GM21723 (cell line): Measurements from ENCODE around the gene WASL.

Experiments used
- ATAC-seq: cut with Tn5 transposase; IDR thresholded peaks from one replicate; pipeline ENCODE4 v1.9.1; 2021; ENCODE audit warnings: mild to moderate bottlenecking, moderate library complexity; ENCODE audit not compliant: unreplicated experiment

Gene WASL

DNA sequence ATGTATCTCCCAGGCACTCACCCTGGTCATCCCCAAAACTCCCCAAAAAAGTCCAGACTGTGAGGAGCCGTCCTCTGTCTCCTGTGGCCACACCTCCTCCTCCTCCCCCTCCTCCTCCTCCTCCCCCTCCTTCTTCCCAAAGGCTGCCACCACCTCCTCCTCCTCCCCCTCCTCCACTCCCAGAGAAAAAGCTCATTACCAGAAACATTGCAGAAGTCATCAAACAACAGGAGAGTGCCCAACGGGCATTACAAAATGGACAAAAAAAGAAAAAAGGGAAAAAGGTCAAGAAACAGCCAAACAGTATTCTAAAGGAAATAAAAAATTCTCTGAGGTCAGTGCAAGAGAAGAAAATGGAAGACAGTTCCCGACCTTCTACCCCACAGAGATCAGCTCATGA lies 86.0 kb downstream of the WASL start:
- no peak for ATAC-seq

DNA sequence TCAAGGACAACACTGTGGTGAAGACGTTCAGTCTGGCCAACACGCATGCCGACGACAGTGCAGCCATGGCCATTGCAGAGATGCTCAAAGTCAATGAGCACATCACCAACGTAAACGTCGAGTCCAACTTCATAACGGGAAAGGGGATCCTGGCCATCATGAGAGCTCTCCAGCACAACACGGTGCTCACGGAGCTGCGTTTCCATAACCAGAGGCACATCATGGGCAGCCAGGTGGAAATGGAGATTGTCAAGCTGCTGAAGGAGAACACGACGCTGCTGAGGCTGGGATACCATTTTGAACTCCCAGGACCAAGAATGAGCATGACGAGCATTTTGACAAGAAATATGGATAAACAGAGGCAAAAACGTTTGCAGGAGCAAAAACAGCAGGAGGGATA lies 86.5 kb downstream of the WASL start:
- no peak for ATAC-seq

DNA sequence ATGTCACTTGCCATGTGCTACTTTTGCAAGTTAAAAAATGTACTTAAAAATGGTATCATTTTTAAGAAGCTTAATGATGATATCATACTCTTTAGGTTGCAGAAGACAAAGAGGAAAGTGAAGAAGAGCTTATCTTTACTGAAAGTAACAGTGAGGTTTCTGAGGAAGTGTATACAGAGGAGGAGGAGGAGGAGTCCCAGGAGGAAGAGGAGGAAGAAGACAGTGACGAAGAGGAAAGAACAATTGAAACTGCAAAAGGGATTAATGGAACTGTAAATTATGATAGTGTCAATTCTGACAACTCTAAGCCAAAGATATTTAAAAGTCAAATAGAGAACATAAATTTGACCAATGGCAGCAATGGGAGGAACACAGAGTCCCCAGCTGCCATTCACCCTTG lies 87.0 kb downstream of the WASL start:
- ATAC-seq, result no peak

- no peak for ATAC-seq
These were observed 88.1 kb downstream of the WASL start for GRCh38 chr7:123660514-123661354.

GRCh38 chr7:123658023-123658422 lies 90.8 kb downstream of the WASL start:
- no peak for ATAC-seq

GRCh38 chr7:123657304-123657685 lies 91.5 kb downstream of the WASL start:
- ATAC-seq, result no peak

DNA sequence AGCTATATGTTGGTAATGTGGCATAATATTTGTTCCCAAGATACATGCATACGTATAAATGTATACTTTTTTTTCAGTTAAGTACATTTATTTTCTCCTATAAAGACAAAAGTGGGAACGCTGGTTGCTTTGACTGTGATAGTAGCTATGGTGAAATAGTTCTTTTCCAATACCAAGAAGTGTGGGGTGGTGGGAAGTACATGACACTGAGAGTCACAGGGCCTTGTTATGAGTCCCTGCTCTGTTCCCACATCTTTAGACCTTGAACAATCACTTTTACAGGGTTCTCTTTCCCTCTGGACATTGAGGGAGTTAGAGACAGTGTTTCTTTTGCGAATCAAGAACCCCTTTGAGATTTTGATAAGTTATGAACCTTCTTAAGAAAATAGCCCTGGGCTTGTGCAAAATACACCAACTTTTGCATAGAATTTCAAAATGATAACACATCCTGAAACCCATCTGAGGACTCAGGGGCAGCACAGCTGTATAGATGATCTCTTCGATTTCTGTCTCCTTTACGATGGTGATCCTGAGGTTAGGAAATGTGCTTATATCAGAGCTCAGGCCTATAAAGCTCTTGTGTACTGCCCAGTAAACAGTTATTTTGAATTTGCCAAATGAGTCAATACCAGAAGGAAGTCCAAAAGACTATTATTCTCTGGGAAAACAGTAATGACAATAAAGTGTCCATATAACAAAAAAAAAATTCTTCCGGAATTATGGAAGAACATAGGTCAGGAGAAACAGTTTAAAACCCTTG lies 92.1 kb downstream of the WASL start:
- no peak for ATAC-seq

- ATAC-seq, result no peak
These were observed 93.2 kb downstream of the WASL start, which contains the start of gene LMOD2 for GRCh38 chr7:123655614-123656013. Gene LMOD2, plus strand, starts transcription at chr7:123655866. Its CDS starts 98 bp downstream, at chr7:123655964.

- no peak for ATAC-seq
These were observed 95.6 kb downstream of the WASL start for GRCh38 chr7:123653162-123653561.

GRCh38 chr7:123652406-123652805 lies 96.4 kb downstream of the WASL start:
- no peak for ATAC-seq

DNA sequence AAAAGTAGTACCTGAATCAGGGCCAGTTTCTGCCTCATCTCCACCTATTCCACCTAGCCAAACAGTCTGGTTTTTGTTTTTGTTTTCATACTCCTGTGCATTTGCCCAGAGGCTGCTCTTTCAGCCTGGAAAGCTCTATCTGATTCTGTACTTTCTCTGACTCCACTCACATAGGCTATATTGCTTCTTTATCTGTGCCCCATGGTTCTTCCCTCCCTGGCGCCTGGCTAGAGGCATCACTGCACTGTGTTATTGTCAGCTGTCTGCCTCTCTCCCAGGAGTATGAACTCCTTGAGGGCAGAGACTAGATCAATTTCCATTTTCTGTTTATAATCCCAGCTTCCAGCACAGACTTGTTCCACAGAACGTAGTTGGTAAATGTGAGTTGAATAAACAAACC lies 98.2 kb downstream of the WASL start:
- no peak for ATAC-seq

DNA sequence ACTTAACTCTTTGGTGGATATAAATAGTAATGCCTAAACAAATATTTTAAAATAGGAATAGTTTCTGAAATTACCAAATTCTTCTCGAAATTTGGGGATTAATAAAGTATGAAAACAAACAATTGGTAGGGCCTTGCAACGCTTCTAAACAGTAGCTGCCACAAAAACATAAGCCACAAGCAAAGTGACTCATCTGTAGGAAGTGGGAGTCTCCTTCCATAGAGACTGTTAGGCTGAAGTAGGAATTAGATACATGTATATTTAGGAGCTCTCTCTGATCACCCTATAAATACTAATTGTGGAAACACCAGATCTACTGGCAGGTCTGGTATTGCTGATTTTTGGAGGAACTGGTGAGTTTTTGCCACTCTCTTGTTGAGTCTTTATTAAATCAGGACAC lies 98.8 kb downstream of the WASL start:
- no peak for ATAC-seq

DNA sequence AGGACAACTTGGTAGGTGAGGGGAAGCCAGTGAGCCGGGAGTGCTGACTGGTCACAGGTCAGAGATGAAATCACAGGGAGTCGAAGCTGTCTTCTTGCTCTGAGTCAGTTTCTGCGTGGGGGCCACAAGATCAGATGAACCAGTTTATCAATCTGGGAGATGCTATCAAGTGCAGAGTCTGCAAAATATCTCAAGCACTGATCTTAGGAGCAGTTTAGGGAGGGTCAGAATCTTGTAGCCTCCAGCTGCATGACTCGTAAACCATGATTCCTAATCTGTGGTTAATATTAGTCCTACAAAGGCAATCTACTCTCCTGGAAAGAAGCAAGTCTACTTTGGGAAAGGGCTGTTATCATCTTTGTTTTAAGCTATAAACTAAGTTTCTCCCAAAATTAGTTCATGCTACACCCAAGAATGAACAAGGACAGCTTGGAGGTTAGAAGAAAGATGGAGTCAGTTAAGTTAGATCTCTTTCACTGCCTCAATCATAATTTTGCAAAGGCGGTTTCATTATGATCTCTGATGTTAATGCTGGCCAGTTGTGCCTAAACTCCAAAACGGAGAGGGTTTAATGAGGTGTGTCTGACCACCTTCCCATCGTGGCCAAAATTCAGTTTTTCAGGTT lies 101.6 kb downstream of the WASL start:
- no peak for ATAC-seq

DNA sequence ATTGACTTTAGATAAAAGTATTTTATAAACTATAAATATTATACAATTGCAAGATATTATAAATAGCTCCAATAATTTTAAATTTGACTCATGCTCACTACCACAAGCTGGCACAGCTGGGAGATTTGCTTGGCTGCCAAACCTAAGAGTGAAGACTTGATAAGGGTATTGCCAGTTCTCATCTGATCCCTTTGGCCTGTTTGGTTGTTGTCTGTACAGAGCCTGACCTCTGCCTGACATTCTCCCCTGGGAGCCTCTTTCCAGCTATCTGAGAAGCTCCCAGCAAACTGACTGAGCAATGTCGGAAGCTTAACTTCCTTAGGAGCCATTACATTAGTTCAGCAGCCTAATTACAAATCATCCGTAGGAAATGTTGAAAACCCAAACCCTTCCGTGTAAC lies 103.3 kb downstream of the WASL start:
- ATAC-seq, result no peak

- no peak for ATAC-seq
These were observed 105.0 kb downstream of the WASL start for GRCh38 chr7:123643495-123644441.

GRCh38 chr7:123641901-123642300 lies 106.9 kb downstream of the WASL start:
- no peak for ATAC-seq

DNA sequence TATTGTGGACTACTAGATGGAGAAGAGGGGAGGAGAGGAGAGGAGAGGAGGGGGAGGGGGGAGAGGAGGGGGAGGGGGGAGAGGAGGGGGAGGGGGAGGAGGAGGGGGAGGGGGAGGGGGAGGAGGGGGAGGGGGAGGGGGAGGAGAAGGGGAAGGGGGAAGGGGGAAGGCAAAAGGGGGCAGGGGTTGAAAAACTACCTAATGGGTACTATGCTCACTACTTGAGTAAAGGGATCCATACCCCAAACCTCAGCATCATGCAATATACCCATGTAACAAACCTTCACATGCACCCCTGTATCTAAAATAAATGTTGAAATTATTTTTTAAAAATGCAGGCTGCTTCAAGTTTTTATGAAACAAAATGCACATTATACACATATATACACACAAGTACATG lies 108.2 kb downstream of the WASL start:
- ATAC-seq, result no peak

DNA sequence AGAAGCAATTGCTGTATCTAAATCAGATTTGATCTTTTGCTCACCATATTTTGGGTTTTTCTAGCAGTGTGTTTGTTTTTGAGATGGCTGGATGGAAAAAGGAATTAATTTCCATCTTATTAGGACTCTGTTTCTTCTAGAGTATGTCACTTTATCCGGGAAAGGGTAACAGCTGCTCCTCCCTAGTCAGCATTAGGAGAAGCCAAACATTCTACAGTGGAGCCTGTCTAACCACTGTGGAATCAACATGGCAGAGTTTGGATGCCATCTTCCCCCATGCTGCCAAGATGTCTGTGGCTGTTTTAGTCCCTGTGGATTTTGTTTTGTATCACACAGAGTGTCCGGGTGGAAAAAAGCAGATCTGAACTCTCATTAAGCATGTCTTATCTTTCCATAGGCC lies 109.2 kb downstream of the WASL start:
- ATAC-seq, result no peak

DNA sequence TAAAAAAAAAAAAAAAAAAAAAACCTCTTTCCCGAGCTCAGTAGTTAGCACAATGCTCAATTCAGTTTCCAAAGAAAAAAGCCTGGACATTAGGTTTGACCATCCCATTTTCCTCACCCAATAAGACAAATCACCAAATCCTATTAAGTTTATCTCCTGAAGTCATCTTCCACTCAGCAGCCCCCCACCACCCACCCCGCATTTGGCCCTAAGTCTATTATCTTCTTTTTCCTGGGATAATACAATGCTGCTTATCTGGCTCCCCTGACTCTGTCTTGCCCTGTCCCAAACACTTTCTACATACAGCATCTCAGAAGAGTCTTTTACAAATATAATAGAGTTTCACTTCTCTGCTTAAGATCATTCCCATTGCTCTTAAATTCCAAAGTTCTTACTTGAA lies 110.9 kb downstream of the WASL start:
- no peak for ATAC-seq

- ATAC-seq, result no peak
These were observed 111.6 kb downstream of the WASL start for GRCh38 chr7:123637203-123637602.
